ENCODE data around the gene MAN2A2. TPM values are rescaled to one million over a fixed set of nuclear protein-coding genes. Genes with fewer than 3 reads are reported as not detected.
"Not testable (repeated sequence)": the region's sequence is repeated elsewhere in the genome, so short reads cannot be mapped to it uniquely, and the experiment has no call there.

The MAN2A2 gene
- total RNA-seq, 1 experiment from 2014 or later: 64.9 TPM

- Mint-ChIP-seq H3K9me3 (ENCODE audit: unreplicated experiment) (no peaks in the 10 kb centered on the region), H3K4me1 (ENCODE audit: low read depth, unreplicated experiment) (peaks cover 15% of the 10 kb centered on the region), H3K27ac (ENCODE audit: unreplicated experiment) (no peak overlapping the region), H3K4me3 (ENCODE audit: unreplicated experiment) (peak overlapping the region; percentile 22), H3K27me3 (ENCODE audit: insufficient read depth, unreplicated experiment) (no peaks in the 10 kb centered on the region), H3K36me3 (ENCODE audit: insufficient read depth, unreplicated experiment) (peaks cover 19% of the 10 kb centered on the region)
- Histone ChIP-seq H3K27me3 (replicated peaks; ENCODE audit: control insufficient read depth, insufficient read depth, low read length) (no peaks in the 10 kb centered on the region), H3K4me1 (peaks cover 50% of the 10 kb centered on the region), H3K9me3 (no peaks in the 10 kb centered on the region), H3K36me3 (ENCODE audit: control insufficient read depth, insufficient read depth, low read length) (no peaks in the 10 kb centered on the region), H3K4me3 (ENCODE audit: low read depth, low read length) (no peak overlapping the region)
- no peak for TF ChIP-seq CTCF (IDR thresholded peaks at IDR 0.05; ENCODE audit: insufficient read depth in 1 of 2, low read depth in 1 of 2, low read length in 1 of 2, severe bottlenecking in 1 of 2, unreplicated experiment in 1 of 2)
- no TSS peak for BruUV-seq (replicated peaks)
- ChIA-PET POLR2A (no interaction called here), CTCF (interaction anchor here (0.6 to 2.2 kb wide), 3 partner anchors 29 to 58 kb away, joined by 3 to 11 read pairs (median 3); partner anchors contain the start of gene HDDC3)
- intact Hi-C loops (cut with micrococcal nuclease; ENCODE audit: unreplicated experiment): loop anchor here (5.0 kb wide), 2 partner anchors 51 to 226 kb away; no protein-coding TSS in a partner anchor
- DNase-seq: no peak
These were observed 29.6 kb upstream of the MAN2A2 start for GRCh38 chr15:90873488-90873997.

- Histone ChIP-seq H3K36me3 (ENCODE audit: control insufficient read depth, insufficient read depth, low read length) (no peaks in the 10 kb centered on the region), H3K4me3 (ENCODE audit: low read depth, low read length) (no peak overlapping the region), H3K4me1 (peaks cover 45% of the 10 kb centered on the region), H3K27me3 (replicated peaks; ENCODE audit: control insufficient read depth, insufficient read depth, low read length) (no peaks in the 10 kb centered on the region), H3K9me3 (no peaks in the 10 kb centered on the region)
- peak; percentile 91 to 92 for DNase-seq
- no peaks in the 10 kb centered on the region for H3K27me3 Mint-ChIP-seq (ENCODE audit: insufficient read depth, unreplicated experiment)
- ChIA-PET CTCF (interaction anchor here (0.6 to 2.2 kb wide), 3 partner anchors 28 to 58 kb away, joined by 3 to 11 read pairs (median 3); partner anchors contain the start of gene HDDC3), POLR2A (no interaction called here)
- H3K4me1 Mint-ChIP-seq (ENCODE audit: low read depth, unreplicated experiment): peaks cover 9% of the 10 kb centered on the region
- TF ChIP-seq CTCF (IDR thresholded peaks at IDR 0.05; ENCODE audit: insufficient read depth in 1 of 2, low read depth in 1 of 2, low read length in 1 of 2, severe bottlenecking in 1 of 2, unreplicated experiment in 1 of 2): no peak
- no TSS peak for BruUV-seq (replicated peaks)
- intact Hi-C loops (cut with micrococcal nuclease; ENCODE audit: unreplicated experiment): loop anchor here (2.0 to 5.0 kb wide), 3 partner anchors 52 to 227 kb away; partner anchors contain the start of gene UNC45A
- peaks cover 23% of the 10 kb centered on the region for H3K36me3 Mint-ChIP-seq (ENCODE audit: insufficient read depth, unreplicated experiment)
- H3K9me3 Mint-ChIP-seq (ENCODE audit: unreplicated experiment): no peaks in the 10 kb centered on the region
- H3K4me3 Mint-ChIP-seq (ENCODE audit: unreplicated experiment): peak overlapping the region; percentile 22
- no peak overlapping the region for H3K27ac Mint-ChIP-seq (ENCODE audit: unreplicated experiment)
These were observed 29.0 kb upstream of the MAN2A2 start for GRCh38 chr15:90873998-90874605.

GRCh38 chr15:90874986-90875385, 28.1 kb upstream of the MAN2A2 start:
- BruUV-seq (replicated peaks); H3K4me1 Mint-ChIP-seq (ENCODE audit: low read depth, unreplicated experiment); H3K9me3 Mint-ChIP-seq (ENCODE audit: unreplicated experiment); POLR2A ChIA-PET; H3K4me3 Mint-ChIP-seq (ENCODE audit: unreplicated experiment); H3K27me3 Mint-ChIP-seq (ENCODE audit: insufficient read depth, unreplicated experiment); H3K4me3 ChIP-seq (ENCODE audit: low read depth, low read length); H3K27ac Mint-ChIP-seq (ENCODE audit: unreplicated experiment); H3K9me3 ChIP-seq; H3K27me3 ChIP-seq (replicated peaks; ENCODE audit: control insufficient read depth, insufficient read depth, low read length); H3K36me3 ChIP-seq (ENCODE audit: control insufficient read depth, insufficient read depth, low read length); DNase-seq: not testable (repeated sequence)
- intact Hi-C loops (cut with micrococcal nuclease; ENCODE audit: unreplicated experiment): loop anchor here (2.0 to 5.0 kb wide), 3 partner anchors 53 to 228 kb away; partner anchors contain the start of gene UNC45A
- peaks cover 36% of the 10 kb centered on the region for H3K4me1 ChIP-seq
- CTCF ChIA-PET: interaction anchor here (2.2 kb wide), 1 partner anchor 57 kb away, joined by 11 read pairs; the partner anchor contains the start of gene HDDC3
- peaks cover 23% of the 10 kb centered on the region for H3K36me3 Mint-ChIP-seq (ENCODE audit: insufficient read depth, unreplicated experiment)

Measured in Caco-2 (cell line).